OCI-M2 (cell line): ENCODE results near the gene SLC6A8.
"Not testable (repeated sequence)": the region's sequence is repeated elsewhere in the genome, so short reads cannot be mapped to it uniquely, and the experiment has no call there.

ENCODE experiments used
- DNase-seq: peaks from one replicate; lab custom pipeline; 2025; ENCODE audit not compliant: unreplicated experiment; lab: John Stamatoyannopoulos, UW

SLC6A8 gene

DNA sequence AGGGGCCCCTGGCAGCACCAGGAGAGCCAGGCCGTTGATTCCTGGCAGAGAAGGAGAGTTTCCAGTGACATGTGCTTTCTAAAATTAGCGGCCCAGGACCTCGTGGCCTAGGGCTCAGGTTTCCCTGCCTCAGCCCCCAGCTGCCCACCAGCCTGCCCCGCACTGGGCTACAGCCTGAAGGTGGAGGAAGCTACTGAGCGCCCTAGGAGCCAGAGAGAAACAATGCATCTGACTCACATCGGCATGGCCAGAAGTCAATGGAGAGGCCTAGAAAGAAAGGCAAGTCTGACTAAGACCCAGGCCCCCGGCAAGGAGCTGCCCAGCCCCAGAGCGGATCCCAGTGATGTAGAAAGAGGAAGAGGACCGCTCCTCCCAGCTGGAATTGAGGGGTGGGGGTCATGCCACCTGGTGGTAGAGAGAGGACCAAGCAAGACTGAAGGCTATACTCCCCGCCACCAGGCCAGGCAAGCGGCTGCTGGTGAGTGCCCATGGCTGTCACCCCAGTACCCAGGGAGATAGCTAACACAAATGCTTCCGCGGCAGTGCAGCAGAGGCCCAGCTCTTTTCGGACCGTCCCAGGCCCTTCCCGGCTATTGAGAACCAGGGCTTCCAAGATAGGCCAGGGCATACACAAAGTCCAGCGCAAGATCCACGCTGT lies 17.8 kb downstream of the SLC6A8 start:
- DNase-seq = not testable (repeated sequence)

- no peak for DNase-seq
These were observed 19.1 kb downstream of the SLC6A8 start for GRCh38 chrX:153706799-153707198.

GRCh38 chrX:153707406-153707805 lies 19.7 kb downstream of the SLC6A8 start:
- no peak for DNase-seq

- DNase-seq = no peak
These were observed 20.7 kb downstream of the SLC6A8 start for GRCh38 chrX:153708415-153708814.

DNA sequence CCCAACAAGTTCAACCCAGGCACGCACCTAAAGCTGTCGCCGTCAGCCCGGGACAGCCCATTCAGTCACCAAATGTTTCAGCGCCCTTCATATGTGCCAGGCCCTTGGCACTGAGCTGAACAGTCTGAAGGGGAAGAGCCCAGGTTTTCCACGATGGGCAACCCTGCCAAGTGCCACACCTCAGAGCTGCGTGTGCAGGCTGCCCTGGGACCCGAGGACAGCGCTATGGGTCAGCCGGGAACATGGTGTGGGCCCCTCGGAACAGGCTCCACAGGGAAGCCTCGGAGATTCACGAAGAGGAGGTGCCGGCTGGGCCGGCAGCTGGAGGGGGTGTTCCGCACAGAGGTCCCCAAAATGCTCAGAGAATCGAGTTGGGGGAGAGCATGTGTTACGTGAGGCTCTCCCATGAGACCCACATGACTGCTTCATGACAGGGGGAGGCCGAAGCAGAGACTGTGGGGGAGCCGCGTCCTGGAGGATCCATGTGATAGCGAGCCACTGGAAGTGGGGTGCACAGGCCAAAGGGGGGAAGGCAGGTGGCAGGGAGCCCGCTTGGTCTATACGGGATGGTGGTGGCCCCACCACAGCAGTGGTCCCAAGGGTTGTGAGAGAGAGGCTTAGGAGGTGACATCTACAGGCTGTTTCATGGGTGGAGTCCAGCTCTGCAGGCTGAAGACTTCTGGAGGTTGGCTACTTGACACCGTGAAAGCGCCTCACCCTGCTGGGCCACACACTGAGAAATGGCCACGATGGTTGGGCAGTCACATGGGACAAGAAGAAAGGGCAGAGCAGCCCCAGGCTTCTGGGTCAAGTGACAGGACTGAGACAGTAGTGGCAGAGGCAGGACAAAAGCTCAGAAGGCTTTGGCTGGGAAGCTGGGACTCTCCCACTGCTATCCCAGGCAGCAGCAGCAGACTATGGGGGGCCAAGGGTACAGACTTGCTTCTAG lies 22.3 kb downstream of the SLC6A8 start:
- DNase-seq = no peak

DNA sequence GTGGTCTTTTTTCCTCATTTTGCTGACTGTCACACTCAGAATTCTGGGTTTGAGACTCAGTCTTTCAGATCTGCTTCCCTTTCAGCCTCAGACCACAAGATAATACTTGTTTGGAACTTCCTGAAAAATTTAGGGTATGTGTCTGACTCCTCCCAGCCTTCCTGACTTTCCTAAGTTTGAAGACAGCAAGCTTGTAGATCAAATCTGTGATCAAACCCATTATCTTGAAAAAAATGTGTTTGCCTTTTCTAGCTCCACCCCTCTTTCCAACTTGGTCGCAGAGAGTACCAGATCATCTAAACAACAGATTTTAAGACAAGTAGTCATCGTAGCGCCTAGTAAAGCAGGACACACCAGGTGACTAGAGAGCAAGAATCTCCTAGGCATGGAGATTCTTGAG lies 26.5 kb downstream of the SLC6A8 start:
- DNase-seq = no peak

- no peak for DNase-seq
These were observed 29.7 kb downstream of the SLC6A8 start for GRCh38 chrX:153717445-153717844.

DNA sequence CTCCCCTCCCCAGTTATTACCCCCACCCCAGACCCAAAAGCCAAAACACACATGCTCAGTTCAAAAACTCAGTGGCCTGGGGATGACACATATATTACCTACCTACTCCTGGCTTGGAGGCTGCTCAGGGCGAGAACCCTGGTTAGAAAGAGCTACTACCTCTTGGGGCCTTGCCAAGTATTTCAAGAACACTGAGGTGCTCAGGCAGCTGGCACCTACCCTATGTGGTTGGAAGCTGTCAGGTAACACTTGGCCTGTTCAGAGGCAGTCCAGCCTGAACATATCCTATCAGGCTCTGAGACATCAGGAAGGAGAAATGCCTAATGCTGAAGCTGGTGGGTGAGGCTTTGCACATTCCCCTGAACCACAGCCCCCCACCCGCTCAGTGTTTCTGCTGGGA lies 31.5 kb downstream of the SLC6A8 start:
- no peak for DNase-seq

GRCh38 chrX:153719701-153720100 lies 32.0 kb downstream of the SLC6A8 start:
- DNase-seq = no peak

GRCh38 chrX:153722704-153723350 lies 35.1 kb downstream of the SLC6A8 start:
- DNase-seq = no peak

DNA sequence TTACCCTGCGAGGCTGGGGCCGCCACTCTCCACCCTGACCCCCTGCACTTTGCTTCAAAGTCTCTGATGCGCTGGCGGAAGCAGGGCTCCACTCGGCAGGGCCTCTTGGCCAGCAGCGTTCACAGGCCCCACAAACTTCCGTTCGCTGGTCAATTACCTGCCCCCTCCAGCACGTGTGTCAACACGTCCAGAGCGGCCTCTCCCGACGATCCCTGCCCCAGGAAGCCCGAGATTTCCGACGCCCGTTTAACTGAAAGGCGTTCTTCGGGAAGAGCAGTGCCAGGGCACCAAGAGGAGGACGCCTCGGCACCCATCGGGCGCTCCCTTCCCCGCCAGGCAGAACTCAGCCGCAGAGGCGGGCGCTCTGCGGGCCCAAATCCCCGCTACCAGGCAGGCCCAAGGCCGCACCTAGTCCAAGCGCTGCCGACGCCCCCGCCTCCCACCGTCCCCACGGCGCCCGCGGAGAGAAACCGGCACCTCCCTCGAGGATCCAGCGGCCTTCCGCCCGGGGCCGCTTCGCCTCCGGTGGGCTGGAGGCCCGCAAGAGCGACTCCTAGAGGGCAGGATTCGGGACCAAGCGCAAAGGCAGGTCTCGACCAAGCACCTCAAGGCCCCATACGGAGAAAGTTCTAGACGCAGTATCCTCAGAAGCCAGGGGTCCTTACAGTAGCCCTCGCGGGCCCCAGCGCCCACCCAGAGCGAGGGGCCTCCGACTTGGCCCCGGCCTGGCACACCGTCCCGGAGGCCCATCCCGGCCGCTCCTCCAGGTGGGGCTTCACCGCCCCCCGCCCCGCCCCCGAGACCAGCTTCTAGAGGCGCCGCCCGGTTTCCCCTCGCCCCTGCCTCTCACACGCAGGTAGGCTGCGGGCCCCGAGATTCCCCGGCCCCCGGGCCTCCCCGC lies 35.9 kb downstream of the SLC6A8 start:
- no peak for DNase-seq

- no peak for DNase-seq
These were observed 36.7 kb downstream of the SLC6A8 start, which contains the start of the genes ABCD1 and BCAP31 for GRCh38 chrX:153724252-153725038. Gene ABCD1 (plus strand): TSS chrX:153724856. CDS start chrX:153725267, 411 bp downstream. Gene BCAP31 (minus strand): TSS chrX:153724387. CDS start chrX:153723244, 1,143 bp downstream.

DNA sequence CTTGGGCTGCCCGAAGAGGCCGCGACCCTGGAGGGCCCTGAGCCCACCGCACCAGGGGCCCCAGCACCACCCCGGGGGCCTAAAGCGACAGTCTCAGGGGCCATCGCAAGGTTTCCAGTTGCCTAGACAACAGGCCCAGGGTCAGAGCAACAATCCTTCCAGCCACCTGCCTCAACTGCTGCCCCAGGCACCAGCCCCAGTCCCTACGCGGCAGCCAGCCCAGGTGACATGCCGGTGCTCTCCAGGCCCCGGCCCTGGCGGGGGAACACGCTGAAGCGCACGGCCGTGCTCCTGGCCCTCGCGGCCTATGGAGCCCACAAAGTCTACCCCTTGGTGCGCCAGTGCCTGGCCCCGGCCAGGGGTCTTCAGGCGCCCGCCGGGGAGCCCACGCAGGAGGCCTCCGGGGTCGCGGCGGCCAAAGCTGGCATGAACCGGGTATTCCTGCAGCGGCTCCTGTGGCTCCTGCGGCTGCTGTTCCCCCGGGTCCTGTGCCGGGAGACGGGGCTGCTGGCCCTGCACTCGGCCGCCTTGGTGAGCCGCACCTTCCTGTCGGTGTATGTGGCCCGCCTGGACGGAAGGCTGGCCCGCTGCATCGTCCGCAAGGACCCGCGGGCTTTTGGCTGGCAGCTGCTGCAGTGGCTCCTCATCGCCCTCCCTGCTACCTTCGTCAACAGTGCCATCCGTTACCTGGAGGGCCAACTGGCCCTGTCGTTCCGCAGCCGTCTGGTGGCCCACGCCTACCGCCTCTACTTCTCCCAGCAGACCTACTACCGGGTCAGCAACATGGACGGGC lies 37.5 kb downstream of the SLC6A8 start:
- no peak for DNase-seq

- DNase-seq = no peak
These were observed 38.1 kb downstream of the SLC6A8 start for GRCh38 chrX:153725832-153726285.

GRCh38 chrX:153726286-153727122 lies 38.8 kb downstream of the SLC6A8 start:
- DNase-seq = no peak

DNA sequence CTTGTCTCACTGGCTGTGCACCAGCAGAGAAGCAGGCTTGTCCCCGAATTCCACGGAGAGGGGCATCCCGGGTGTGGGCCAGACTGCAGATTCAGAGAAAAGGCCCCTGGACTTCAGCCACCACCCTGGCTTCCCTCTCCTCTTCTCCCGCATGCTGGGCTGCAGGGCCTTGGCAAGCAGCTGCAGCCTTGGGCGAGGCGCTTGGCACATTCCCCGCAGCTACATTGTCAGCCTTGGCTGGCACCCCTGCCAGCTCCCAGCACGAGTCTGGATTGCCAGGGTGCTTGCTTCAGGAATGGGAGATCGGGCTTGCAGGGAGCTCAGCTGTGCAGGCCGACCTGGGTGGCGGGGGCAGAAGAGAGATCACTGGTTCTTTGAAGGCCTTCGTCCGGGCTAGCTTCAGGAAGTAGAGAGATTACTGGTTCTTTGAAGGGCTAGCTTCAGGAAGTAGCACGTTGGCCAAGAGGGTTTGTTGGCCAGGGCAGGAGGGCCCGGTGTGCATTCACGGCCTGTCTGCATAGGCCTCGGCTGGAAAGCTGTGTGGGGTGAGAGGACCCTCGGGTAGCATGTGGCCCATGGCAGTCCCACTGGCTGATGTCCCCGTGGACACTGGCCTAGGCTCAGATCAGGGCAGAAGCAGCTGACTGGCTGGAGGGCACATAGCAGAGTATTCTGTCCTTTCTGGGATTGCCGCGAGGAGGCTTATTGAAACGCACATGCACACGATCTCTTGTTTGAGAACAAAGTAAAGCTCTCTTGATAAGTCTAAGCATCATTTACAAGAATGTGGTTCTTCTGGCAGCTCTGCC lies 39.6 kb downstream of the SLC6A8 start:
- no peak for DNase-seq

DNA sequence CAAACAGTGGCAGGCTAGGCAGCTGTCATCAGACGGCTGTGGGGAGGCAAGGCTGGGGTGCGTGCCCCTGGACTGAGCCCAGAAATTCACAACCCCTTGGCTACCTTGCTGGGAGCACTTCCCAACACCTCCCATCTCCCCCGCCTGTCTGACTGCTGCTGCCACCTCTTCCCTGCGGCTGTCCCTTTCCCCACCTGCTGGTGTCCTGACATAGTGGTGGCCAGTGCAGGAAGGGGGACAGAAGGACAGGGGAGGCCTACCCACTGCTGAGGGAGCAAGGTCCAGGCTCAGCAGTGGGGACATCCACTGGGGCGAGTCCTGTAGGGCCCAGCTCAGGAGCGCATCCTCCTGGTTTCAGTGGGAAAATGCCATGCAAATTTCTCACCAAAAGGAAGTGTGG lies 40.4 kb downstream of the SLC6A8 start:
- DNase-seq = no peak
